SH-SY5Y (cell line): ENCODE data around the gene TTLL8.

Experiments
- GATA2 ChIP-seq: IDR thresholded peaks from 2 replicates; pipeline ENCODE4 v1.6.1; 2011; ENCODE audit warnings: mild to moderate bottlenecking, low read depth, low read length
- GATA3 ChIP-seq: IDR thresholded peaks from 2 replicates; pipeline ENCODE4 v1.6.1; 2011; ENCODE audit warnings: low read depth, mild to moderate bottlenecking, low read length, moderate library complexity

- no peak for TF ChIP-seq GATA3
- no peak for TF ChIP-seq GATA2
Observed at GRCh38 chr22:49971232-49972162, 86.6 kb downstream of the TTLL8 start.
